HepG2 (cell line): ENCODE measurements around the gene CUL9. TPM values are rescaled to one million over a fixed set of nuclear protein-coding genes. Genes with fewer than 3 reads are reported as not detected.

Experiments used
- BORCS8-MEF2B ChIP-seq: sonication (generic); formaldehyde crosslinking; IDR thresholded peaks from 2 replicates; pipeline ENCODE4 v1.8.0; 2022; ENCODE audit warnings: mild to moderate bottlenecking, missing genetic modification reagents
- FOXK2 ChIP-seq: fragments of 450-650 bp; IDR thresholded peaks from 2 replicates; pipeline ENCODE4 v1.6.1; 2016
- HES4 ChIP-seq: sonication (generic); formaldehyde crosslinking; IDR thresholded peaks from 2 replicates; pipeline ENCODE4 v1.9.0; 2021; ENCODE audit warnings: mild to moderate bottlenecking, missing genetic modification reagents, borderline replicate concordance
- HMG20B ChIP-seq: conservative IDR thresholded peaks from 2 replicates; pipeline ENCODE4 v1.6.1; 2016; ENCODE audit warnings: missing genetic modification reagents, missing compliant biosample characterization
- HMGA1 ChIP-seq: sonication (generic); formaldehyde crosslinking; conservative IDR thresholded peaks from 2 replicates; pipeline ENCODE4 v1.4.0; 2020; ENCODE audit warnings: missing genetic modification reagents
- HNF1A ChIP-seq, 2 experiments: sonication (generic) in 1 of 2; formaldehyde crosslinking in 1 of 2; IDR thresholded peaks; 2 replicates each; pipeline versions ENCODE4 v1.4.0 to v1.6.1; 2016 to 2020; ENCODE audit warnings: borderline replicate concordance in 1 of 2, low read depth in 1 of 2, mild to moderate bottlenecking in 1 of 2, missing genetic modification reagents in 1 of 2
- HNRNPK ChIP-seq: fragments of 200-400 bp; formaldehyde crosslinking; IDR thresholded peaks from 2 replicates; pipeline ENCODE4 v1.6.1; 2018; ENCODE audit warnings: low read length, low read depth, moderate library complexity, mild to moderate bottlenecking; ENCODE audit not compliant: poor library complexity, severe bottlenecking
- IKZF4 ChIP-seq: sonication (generic); formaldehyde crosslinking; IDR thresholded peaks from 2 replicates; pipeline ENCODE4 v1.5.1; 2020; ENCODE audit warnings: borderline replicate concordance, mild to moderate bottlenecking, low read depth, missing genetic modification reagents; ENCODE audit errors: not compliant biosample characterization
- MED1 ChIP-seq: sonication (generic); formaldehyde crosslinking; IDR thresholded peaks from 2 replicates; pipeline ENCODE4 v1.4.0; 2020; ENCODE audit warnings: missing genetic modification reagents
- MTERF4 ChIP-seq: sonication (generic); formaldehyde crosslinking; IDR thresholded peaks from 2 replicates; pipeline ENCODE4 v1.8.0; 2023; ENCODE audit warnings: mild to moderate bottlenecking, missing genetic modification reagents
- NR2F6 ChIP-seq, 2 experiments: IDR thresholded peaks; 2 replicates each; pipeline ENCODE4 v1.6.1; 2016; ENCODE audit warnings: antibody characterized with exemption in 1 of 2, mild to moderate bottlenecking in 1 of 2
- ZBTB25 ChIP-seq: IDR thresholded peaks from 2 replicates; pipeline ENCODE4 v1.6.1; 2018; ENCODE audit warnings: missing genetic modification reagents
- ZNF230 ChIP-seq: sonication (generic); formaldehyde crosslinking; IDR thresholded peaks from 2 replicates; pipeline ENCODE4 v1.4.0; 2020; ENCODE audit warnings: mild to moderate bottlenecking, missing genetic modification reagents
- ZNF687 ChIP-seq: sonication (generic); formaldehyde crosslinking; IDR thresholded peaks from 2 replicates; pipeline ENCODE4 v1.5.1; 2020; ENCODE audit warnings: mild to moderate bottlenecking, missing genetic modification reagents, moderate library complexity
- ZNF737 ChIP-seq: sonication (generic); formaldehyde crosslinking; IDR thresholded peaks from 2 replicates; pipeline ENCODE4 v1.5.0; 2020; ENCODE audit warnings: missing genetic modification reagents, mild to moderate bottlenecking, borderline replicate concordance
- polyA plus RNA-seq, 8 experiments: library from polyadenylated mRNA; depleted of rRNA in 3 of 8; stranded (reverse) in 7 of 8; unstranded in 1 of 8; fragments of >200 nt; fragmentation: Illumina TruSeq in 4 of 8; extraction: Trizol in 4 of 8; gene quantifications; 2 replicates each; pipeline versions ENCODE4 v1.2.1 to v1.2.3, GENCODE V29; 2011 to 2016; ENCODE audit warnings: low read depth in 4 of 8, missing spikeins in 1 of 8, mixed read lengths in 1 of 8; ENCODE audit not compliant: insufficient read depth in 1 of 8
- total RNA-seq, 5 experiments: library from RNA; depleted of rRNA; stranded (reverse); fragments of >200 nt; fragmentation: Illumina TruSeq; extraction: Trizol; gene quantifications; 2 replicates each; pipeline ENCODE4 v1.2.3, GENCODE V29; 2016; ENCODE audit warnings: low read depth in 1 of 5
- TF ChIP-seq, protein P1 (sequence below): sonication (generic); formaldehyde crosslinking; IDR thresholded peaks from 2 replicates; pipeline ENCODE4 v1.4.0; 2020; ENCODE audit warnings: low read depth, mild to moderate bottlenecking, missing genetic modification reagents

Gene CUL9
- total and polyA plus RNA-seq, 2 of the 13 experiments (the other 11 are each of a cell fraction or from before 2014, with no cell fraction given), result 11.4 to 13.7 TPM

GRCh38 chr6:43174263-43175112, 7.5 kb upstream of the CUL9 start (continued):
- TF ChIP-seq ZNF737 (CRISPR knock-in tag) (no peak), MED1 (CRISPR knock-in tag) (no peak), FOXK2 (no peak), HMGA1 (CRISPR knock-in tag) (no peak), HNRNPK (peak; percentile 58), NR2F6 (IDR thresholded peaks at IDR 0.05) (no peak), NR2F6 (CRISPR knock-in tag; IDR thresholded peaks at IDR 0.05) (no peak; the same call in 1 of the 2 replicates), BORCS8-MEF2B (CRISPR knock-in tag) (no peak; the same call in 1 of the 2 replicates), HNF1A (IDR thresholded peaks at IDR 0.05; ENCODE audit: low read depth) (no peak), HNF1A (CRISPR knock-in tag; IDR thresholded peaks at IDR 0.05; ENCODE audit: borderline replicate concordance) (0 out of 2 replicates have a peak, but pooled peaks have one; percentile 56), MTERF4 (CRISPR knock-in tag) (no peak), IKZF4 (no peak), ZNF687 (peak; percentile 94), ZBTB25 (no peak; the same call in 1 of the 2 replicates), HES4 (CRISPR knock-in tag) (no peak), ZNF230 (CRISPR knock-in tag) (peak; percentile 80; the same call in 1 of the 2 replicates), HMG20B (CRISPR knock-in tag) (0 out of 2 replicates have a peak, but pooled peaks have one; percentile 30)
- TF ChIP-seq, protein P1, sequence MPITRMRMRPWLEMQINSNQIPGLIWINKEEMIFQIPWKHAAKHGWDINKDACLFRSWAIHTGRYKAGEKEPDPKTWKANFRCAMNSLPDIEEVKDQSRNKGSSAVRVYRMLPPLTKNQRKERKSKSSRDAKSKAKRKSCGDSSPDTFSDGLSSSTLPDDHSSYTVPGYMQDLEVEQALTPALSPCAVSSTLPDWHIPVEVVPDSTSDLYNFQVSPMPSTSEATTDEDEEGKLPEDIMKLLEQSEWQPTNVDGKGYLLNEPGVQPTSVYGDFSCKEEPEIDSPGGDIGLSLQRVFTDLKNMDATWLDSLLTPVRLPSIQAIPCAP (CRISPR knock-in tag), result no peak
